GM19463 (cell line): ENCODE data around the gene ARHGEF1.
A peak's percentile ranks its signal among the peaks of the same experiment; 100 is the strongest.
"Not testable (repeated sequence)": the region's sequence is repeated elsewhere in the genome, so short reads cannot be mapped to it uniquely, and the experiment has no call there.

ENCODE experiments used
- ATAC-seq: cut with Tn5 transposase; IDR thresholded peaks from one replicate; pipeline ENCODE4 v1.9.1; 2021; ENCODE audit warnings: mild to moderate bottlenecking, moderate library complexity; ENCODE audit not compliant: unreplicated experiment

The ARHGEF1 gene

GRCh38 chr19:41861846-41862245, 21.1 kb upstream of the ARHGEF1 start:
- ATAC-seq: no peak

DNA sequence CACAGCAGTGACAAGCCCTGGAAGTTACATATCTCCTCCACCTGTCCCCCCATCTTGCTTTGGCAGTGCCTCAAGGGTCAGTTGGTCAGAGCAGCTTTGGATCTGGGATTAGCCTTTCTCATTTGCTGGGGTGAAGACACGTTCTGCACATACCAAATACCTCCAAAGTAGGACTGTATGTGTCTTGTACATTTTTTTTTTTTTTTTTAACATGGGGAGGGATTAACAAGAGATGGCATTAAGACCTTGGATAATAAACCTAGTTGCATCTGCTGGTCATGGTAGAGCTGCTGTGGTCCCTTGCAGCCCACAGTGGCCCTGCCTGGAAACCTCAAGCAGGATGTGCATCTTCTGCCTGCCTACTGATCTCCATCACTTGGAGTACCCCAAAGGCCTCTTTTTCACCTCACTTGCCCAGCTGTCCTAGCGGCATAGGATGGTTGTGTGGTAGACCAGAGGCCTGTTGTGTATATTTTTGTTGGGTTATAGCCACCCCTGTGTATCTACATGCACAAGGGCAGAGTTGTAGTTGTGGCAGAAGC, 20.5 kb upstream of the ARHGEF1 start:
- ATAC-seq: no peak

GRCh38 chr19:41863209-41863931, 19.6 kb upstream of the ARHGEF1 start:
- ATAC-seq: no peak

GRCh38 chr19:41864374-41864773, 18.6 kb upstream of the ARHGEF1 start:
- ATAC-seq: no peak

GRCh38 chr19:41866284-41866683, 16.7 kb upstream of the ARHGEF1 start:
- ATAC-seq: no peak

- no peak for ATAC-seq
These were observed 14.6 kb upstream of the ARHGEF1 start for GRCh38 chr19:41868120-41868988.

DNA sequence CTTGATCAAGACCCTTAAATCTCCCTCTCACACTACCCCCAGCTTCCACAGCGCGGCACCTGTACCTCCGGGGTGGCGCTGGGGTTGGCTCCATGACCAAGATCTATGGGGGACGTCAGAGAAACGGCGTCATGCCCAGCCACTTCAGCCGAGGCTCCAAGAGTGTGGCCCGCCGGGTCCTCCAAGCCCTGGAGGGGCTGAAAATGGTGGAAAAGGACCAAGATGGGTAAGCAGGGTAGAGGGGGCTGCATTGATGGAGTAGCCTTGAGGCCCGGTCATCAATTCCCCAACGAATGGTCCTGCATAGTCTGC, 14.0 kb upstream of the ARHGEF1 start:
- ATAC-seq: no peak

DNA sequence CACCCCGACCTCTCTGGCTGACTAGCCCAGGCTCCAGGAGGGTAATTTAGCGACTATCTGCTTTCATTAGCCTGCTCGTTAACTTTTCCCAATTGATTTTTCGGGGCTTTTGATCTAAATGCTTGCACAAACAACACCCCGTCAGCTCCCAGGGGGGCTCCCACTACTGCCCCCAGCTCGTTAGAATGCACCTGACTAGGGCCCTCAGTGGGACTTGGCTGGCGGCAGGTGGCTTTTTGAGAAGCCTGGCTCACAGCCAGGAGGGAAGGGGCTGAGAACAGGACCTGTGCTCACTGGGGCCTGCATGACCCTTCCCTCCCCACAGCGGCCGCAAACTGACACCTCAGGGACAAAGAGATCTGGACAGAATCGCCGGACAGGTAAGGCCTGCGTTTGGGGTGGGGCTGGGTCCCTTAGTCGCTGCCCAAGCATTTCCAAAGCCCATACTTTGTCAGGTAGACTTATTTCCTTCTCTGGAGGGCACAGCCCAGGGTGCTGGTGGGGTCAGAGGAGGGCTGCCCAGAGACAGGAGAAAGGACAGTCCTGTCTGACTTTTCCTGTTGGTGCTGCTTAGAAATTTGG, 13.5 kb upstream of the ARHGEF1 start:
- ATAC-seq: no peak

DNA sequence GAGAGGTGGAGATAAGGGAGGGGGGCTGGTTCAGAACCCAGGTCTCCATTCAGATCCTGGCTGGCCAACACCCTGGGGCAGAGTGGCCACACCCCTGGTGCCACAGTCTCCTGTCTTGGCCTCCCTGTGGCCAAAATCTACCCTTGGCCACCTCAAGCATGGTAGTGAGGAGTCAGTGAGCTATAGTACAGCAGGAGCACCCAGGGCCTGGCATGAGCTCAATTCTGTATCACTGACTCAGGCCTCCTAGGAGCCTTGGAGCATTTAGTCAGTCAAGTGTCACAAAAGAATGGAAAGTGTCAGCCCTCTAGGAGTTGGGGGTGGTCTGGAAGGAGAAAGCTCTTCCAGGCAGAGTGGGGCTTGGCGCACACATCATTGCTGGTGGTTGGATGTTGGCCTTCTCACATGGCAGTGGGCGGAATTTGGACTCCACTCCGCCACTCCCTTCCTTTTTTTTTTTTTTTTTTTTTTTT, 12.5 kb upstream of the ARHGEF1 start:
- ATAC-seq: no peak

DNA sequence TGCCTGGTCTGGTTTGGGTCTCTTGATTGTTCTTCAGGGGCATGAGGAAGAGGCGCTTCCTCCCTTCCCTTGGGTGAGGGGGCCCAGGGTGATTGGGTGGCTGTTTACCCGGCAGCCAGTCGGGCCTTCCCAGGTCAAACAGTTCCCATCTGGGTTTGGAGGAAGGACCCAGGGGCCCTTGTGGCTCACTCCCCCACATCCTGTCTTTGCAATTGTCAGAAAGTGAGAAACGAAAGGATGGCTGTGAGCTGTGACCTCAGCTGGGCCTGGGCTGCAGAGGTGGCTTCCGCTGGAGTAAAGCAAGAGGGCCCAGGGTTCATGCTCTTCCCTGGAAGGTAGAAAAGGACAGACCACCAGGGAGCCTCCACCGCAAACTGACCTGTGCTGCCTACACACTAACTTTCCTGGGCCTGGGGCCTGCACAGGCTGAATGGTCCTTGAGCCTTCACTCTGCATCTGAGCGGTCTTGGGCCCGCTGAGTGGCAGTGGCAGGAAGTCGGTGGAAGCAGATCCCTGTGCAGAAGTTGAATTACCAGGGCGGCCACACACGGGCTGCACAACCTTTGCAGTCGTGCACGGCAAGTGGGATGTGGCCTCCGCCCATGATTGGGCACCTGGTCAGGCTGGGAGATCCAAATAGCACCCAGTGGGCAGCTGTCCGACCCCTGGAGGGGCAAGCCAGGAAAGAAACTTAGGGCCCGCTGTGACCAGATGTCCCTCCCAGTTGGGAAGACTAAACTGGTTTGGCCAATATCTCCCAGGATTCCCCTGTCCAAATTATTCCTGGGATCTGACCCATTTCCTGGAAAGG, 11.2 kb upstream of the ARHGEF1 start:
- peak; percentile 60 for ATAC-seq

DNA sequence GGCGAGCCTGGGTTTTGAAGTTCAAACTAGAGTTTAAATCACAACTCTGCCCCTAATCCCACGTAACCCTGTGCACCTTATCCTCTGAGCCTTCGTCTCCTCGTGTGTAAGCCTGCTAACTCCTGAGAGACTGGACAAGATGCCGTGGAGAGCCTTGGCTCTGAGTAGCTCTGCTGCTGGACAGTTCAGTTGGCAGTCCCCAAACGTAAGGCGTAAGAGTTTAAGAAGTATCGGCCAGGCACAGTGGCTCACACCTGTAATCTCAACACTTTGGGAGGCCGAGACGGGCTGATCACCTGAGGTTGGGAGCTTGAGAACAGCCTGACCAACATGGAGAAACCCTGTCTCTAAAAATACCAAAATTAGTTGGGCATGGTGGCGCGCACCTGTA, 10.6 kb upstream of the ARHGEF1 start:
- ATAC-seq: no peak

GRCh38 chr19:41872775-41873647, 10.0 kb upstream of the ARHGEF1 start:
- no peak for ATAC-seq

- ATAC-seq: not testable (repeated sequence)
These were observed 7.0 kb upstream of the ARHGEF1 start for GRCh38 chr19:41875973-41876372.

GRCh38 chr19:41876847-41877832, 5.8 kb upstream of the ARHGEF1 start, which contains the start of gene CD79A:
Gene CD79A (plus strand): TSS chr19:41877279. CDS start chr19:41877305, 26 bp downstream.
- ATAC-seq: peak; percentile 78

DNA sequence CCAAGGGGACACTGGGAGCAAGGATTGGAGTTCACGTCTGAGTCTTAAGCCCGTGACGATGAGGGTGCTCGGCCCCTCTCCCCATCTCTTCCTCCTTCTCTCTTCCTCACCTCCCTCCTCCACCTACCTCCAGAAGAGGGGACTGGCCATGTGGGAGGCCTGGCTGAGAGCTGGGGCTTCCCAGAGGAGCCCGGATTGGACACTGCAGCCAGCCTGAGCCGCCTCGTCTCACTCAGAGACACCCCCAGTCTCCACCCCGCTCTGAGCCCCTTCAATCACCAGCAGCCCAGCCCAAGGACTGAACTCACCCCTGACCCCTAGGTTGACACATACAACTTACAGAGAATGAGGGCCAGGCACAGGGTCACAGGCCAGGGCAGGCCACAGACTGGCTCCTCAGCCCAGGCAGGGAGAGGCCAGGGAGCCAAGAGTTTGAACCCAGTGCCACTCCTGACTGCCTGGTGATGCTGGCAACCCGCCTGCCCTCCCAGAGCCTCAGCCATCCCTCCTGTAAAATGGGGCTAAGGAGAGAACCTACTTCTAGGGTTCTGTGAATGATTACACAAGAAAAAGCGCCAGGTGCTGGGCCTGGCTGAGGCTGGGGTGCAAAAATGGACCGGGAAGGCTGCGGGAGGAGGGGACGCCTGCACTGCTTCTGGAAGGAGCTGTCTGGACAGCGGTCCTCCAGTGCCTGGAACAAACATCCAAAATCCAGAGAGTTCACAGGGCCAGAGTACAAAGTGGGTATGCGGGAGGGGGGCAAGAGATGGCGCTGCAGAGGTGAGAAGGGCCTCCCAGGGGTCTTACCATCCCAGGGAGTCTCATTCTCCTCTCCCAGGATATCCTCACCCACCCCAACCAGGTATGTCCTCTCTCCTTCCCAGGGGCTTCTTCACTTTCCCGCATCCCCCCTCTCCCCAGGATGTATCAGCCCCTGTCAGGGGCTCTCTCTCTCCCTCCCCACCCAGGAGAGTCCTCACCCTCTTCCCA, 4.8 kb upstream of the ARHGEF1 start:
- ATAC-seq: peak; percentile 28

GRCh38 chr19:41879080-41879479, 3.9 kb upstream of the ARHGEF1 start:
- no peak for ATAC-seq

DNA sequence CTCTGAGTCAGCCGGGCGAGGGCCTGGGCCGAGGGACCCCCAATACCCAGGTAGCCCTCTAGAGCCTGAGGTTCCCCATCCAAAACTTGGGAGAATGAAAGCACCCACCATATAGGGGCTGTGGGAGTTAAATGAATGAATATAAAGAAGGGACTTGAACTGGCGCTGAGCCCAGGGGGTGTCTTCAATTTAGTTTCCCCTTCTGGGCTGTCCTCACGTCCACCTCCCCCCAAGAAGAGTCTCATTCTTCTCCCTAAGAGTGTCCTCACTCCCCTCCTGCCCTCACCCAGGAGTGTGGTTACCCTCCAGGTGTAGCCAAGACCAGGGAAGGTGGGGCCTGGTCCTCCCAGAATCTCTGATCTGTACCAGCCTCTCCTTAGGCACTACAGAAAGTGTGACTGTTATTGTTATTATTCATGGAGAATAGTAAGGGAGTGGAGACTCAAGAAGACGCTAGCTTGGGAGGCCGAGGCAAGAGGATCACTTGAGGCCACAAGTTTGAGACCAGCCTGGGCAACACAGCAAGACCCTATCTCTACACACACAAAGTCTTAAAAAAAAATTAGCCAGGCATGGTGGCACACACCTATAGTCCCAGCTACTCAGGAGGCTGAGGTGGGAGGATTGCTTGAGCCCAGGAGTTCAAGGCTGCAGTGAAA, 3.2 kb upstream of the ARHGEF1 start:
- no peak for ATAC-seq
